GM19397 (cell line): ENCODE measurements around the gene POLR2J.
"Not testable (repeated sequence)": the region's sequence is repeated elsewhere in the genome, so short reads cannot be mapped to it uniquely, and the experiment has no call there.

Source experiments
- ATAC-seq: cut with Tn5 transposase; IDR thresholded peaks from one replicate; pipeline ENCODE4 v1.9.1; 2021; ENCODE audit warnings: mild to moderate bottlenecking, moderate library complexity; ENCODE audit not compliant: unreplicated experiment

Gene POLR2J

DNA sequence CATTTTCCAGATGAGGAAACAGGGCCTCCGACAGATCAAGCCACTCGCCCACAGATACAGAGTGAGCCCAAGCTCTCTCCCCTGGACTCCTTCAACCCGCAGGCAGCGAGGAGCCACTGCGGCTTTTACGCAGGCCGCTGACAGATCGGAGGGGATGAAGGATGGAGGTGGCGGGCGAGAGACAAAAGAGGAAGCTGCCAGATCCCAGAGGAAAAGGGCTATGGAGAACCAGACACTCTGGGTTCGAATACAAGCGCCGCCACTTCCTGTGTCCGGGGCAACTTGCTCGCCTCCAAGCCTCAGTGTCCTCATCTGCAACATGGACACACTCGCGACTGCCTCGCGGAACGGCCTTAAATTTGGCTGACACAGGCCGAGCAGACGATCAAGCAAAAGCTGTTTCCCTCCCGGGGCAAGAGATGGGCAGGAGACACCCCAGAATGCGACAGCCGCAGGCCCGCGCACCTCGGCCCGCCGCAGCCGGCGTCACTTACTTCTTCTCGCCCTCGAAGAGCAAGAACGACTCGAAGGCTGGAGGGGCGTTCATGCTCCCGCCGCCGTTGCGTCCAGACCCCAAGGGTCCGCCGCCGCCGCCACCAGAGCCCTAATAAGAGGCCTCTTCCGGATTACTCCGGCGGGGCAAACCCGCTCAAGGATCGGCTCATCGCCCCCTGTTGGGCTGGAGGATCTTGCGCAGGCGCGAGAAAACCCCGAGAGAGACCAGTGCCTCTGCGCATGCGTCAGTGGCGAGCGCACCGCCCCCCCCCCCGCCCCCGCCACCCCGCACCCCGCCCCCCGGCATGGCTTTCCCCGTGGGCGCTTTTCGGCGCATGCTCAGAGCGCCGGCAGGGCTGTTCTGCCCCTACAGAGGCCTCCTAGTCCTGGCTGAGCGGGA, at the start of gene POLR2J:
Gene POLR2J, minus strand, starts transcription at position 609 of the 895 bp plus-strand sequence. Its CDS starts 62 bp downstream, at position 547.
- peak; percentile 74 for ATAC-seq

GRCh38 chr7:102527822-102528793, 49.4 kb upstream of the POLR2J start:
- ATAC-seq, result not testable (repeated sequence)

DNA sequence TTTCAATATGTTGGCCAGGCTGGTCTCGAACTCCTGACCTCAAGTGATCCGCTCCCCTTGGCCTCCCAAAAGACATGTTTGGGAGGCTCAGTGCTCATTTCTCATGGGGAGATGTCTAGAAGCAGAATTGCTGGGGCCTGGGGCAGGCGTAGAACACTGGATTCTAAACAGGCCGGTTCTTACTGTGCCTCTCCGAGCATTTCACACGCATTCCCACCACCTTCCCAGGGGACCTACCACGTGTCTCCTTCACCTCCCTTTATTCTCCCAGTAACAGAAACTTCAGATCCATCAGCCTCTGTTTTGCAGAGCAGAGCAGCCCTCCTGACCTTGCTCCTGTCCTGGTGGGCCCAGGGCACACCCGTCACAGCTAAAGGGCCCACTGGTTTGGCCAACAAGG, 48.5 kb upstream of the POLR2J start:
- ATAC-seq, result not testable (repeated sequence)

GRCh38 chr7:102524803-102525202, 46.1 kb upstream of the POLR2J start:
- ATAC-seq, result not testable (repeated sequence)

- ATAC-seq, result not testable (repeated sequence)
These were observed 42.1 kb upstream of the POLR2J start for GRCh38 chr7:102520797-102521196.

DNA sequence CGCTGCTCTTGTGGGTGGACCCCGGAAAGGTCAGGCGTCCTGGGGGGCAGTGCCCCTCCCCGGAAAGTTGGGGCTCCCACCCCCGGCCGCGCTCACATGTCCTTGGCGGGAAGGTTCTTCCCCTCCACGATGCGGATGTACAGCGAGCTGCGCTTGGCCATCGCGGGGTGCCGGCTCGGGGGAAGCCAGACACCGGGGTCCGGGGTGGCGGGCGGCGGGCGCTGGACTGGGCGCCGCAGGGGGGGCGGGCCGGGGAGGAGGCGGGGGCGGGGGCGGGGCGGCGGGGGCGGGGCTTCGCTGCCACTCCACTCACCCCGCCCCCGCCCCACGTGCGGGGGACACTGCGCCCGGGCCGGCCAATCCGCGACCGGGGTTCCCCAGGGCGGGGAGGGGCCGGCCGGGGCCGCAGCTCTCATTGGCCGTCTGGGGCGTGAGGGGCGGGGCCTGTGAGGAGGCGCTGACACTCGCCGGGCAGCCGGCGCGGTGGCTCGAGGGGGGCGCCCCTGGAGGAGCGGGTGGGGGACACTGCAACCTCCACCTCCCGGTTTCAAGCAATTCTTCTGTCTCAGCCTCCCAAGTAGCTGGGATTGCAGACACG, 38.9 kb upstream of the POLR2J start, which contains the start of gene RASA4B:
Gene RASA4B, minus strand, starts transcription at position 228 of the 598 bp plus-strand sequence. Its CDS starts 67 bp downstream, at position 161.
- ATAC-seq, result peak; percentile 85

- not testable (repeated sequence) for ATAC-seq
These were observed 38.2 kb upstream of the POLR2J start for GRCh38 chr7:102516951-102517350.

- ATAC-seq, result not testable (repeated sequence)
These were observed 37.2 kb upstream of the POLR2J start for GRCh38 chr7:102515889-102516288.

DNA sequence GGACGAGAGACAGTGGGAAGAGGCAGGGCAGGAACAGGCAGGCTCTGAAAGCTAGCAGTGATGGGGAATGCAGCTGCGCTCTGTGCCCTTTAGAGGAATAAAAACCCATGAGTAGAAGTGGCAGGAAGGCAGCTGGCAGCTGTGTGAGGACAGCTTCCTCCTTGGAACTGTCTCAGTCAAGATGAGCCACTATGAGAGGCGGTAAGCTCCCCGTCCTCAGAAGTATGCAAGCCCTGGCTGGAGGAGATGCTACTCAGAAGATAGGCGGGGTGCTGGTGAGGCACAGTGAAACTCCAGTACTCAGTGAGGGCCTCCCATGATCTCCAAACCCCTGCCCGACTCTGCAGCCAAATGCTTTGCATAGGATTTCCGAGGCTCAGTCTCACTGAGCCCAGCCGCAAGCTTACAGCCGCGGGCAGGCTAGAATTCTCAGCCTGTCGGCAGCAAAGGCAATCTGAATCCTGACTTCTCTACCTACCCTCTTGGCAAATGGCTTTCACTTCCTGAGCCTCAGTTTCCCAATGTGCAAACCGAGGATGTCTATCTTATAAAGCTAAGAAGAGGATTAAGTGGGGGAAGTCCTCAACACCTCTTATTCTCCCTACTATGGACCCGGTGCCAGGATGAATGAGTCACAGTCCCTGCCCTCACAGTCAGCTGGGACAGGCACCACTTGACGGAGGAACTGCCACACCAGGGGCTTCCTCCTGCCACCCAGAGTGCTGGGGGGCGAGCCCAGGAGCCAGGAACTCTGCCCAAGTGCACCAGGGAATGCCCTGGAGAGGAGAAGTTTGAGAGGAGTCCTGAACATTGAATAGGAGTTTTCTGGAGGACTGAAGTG, 36.4 kb upstream of the POLR2J start:
- ATAC-seq, result peak; percentile 55

GRCh38 chr7:102512642-102513221, 34.0 kb upstream of the POLR2J start:
- not testable (repeated sequence) for ATAC-seq

- peak; percentile 46 for ATAC-seq
These were observed 33.3 kb upstream of the POLR2J start for GRCh38 chr7:102511860-102512522.

GRCh38 chr7:102510575-102510974, 31.9 kb upstream of the POLR2J start:
- ATAC-seq, result not testable (repeated sequence)

DNA sequence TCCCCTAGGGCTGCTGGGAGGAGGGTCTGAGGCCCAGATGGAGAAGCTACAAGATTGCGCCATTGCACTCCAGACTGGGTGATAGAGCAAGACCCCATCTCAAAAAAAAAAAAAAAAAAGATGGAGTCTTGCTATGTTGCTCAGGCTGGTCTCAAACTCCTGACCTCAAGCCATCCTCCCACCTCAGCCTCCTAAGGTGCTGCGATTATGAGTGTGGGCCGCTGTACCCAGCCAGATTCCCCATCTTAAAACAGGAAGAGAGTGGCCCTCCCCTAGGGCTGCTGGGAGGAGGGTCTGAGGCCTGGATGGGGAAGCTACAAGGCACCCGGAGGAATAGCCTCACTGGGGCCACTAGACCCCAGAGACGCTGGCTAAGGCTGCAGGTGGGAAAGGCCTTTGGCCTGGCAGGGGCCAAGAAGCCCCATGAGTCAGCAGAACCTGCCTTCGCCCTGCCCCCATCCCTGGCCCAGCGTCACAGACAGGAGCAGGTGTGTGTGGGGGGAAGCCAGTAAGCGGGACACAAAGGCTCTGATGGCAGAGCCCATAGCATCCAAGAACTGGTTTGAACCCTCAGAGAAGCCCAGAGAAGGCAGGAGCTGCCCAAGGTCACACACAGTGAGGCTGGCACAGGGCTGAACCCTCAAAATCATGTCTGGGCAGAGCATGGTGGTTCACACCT, 28.8 kb upstream of the POLR2J start:
- not testable (repeated sequence) for ATAC-seq

GRCh38 chr7:102505298-102506185, 26.8 kb upstream of the POLR2J start:
- not testable (repeated sequence) for ATAC-seq

- not testable (repeated sequence) for ATAC-seq
These were observed 24.4 kb upstream of the POLR2J start for GRCh38 chr7:102503141-102503540.

DNA sequence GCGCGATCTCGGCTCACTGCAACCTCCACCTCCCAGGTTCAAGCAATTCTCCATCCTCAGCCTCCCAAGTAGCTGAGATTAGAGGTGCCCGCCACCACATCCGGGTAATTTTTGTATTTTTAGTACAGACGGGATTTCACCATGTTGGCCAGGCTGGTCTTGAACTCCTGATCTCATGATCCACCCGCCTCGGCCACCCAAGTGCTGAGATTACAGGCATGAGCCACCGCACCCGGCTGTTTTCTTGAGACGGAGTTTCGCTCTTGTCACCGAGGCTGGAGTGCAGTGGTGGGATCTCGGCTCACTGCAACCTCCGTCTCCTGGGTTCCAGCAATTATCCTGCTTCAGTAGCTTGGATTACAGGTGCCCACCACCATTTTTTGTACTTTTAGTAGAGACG, 19.6 kb upstream of the POLR2J start:
- ATAC-seq, result not testable (repeated sequence)

DNA sequence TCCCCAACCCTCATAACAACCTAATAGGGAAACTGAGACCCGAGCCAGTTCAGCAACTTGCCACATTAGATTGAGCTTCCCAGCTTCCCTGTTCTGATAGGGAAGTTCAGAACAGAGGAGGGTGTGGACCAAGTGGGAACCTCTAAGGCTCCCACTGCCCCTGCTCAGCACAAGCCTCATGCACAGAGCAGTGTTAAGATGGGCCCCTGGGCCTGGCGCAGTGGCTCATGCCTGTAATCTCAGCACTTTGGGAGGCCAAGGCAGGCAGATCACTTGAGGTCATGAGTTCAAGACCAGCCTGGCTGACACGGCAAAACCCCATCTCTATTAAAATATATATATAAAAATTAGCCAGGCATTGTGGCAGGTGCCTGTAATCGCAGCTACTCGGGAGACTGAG, 18.6 kb upstream of the POLR2J start:
- ATAC-seq, result not testable (repeated sequence)
